GM18505 (cell line): ENCODE measurements around the gene SLC17A9.

Source experiments
- ATAC-seq: cut with Tn5 transposase; IDR thresholded peaks from one replicate; pipeline ENCODE4 v1.9.1; 2021; ENCODE audit not compliant: unreplicated experiment
- POLR2A ChIP-seq: IDR thresholded peaks from 4 replicates; pipeline ENCODE4 v1.6.1; 2011; ENCODE audit warnings: borderline replicate concordance; ENCODE audit not compliant: insufficient read depth, insufficient read length; ENCODE audit errors: extremely low read depth

Gene SLC17A9

GRCh38 chr20:63013207-63013606 is 60.7 kb downstream of the SLC17A9 start:
- no peak for TF ChIP-seq POLR2A
- no peak for ATAC-seq

- no peak for TF ChIP-seq POLR2A
- no peak for ATAC-seq
Observed at GRCh38 chr20:63014287-63014686, 61.8 kb downstream of the SLC17A9 start.

- TF ChIP-seq POLR2A: no peak
- no peak for ATAC-seq
Observed at GRCh38 chr20:63014710-63015109, 62.2 kb downstream of the SLC17A9 start.

- TF ChIP-seq POLR2A: no peak
- ATAC-seq: no peak
Observed at GRCh38 chr20:63015147-63015661, 62.7 kb downstream of the SLC17A9 start.

- no peak for ATAC-seq
Observed at GRCh38 chr20:63015662-63016361, 63.3 kb downstream of the SLC17A9 start.

GRCh38 chr20:63016514-63017075 is 64.1 kb downstream of the SLC17A9 start:
- TF ChIP-seq POLR2A: no peak
- no peak for ATAC-seq

More at GRCh38 chr20:63015662-63016361, 63.3 kb downstream of the SLC17A9 start:
- no peak for TF ChIP-seq POLR2A

- no peak for ATAC-seq
- TF ChIP-seq POLR2A: no peak
Observed at GRCh38 chr20:63017076-63017825, 64.7 kb downstream of the SLC17A9 start.

- no peak for TF ChIP-seq POLR2A
- no peak for ATAC-seq
Observed at GRCh38 chr20:63017826-63018411, 65.4 kb downstream of the SLC17A9 start.
